ENCODE data around the gene MAG.

The MAG gene

GRCh38 chr19:35314031-35314430, 22.1 kb downstream of the MAG start:
- no peak for TF ChIP-seq EZH2phosphoT487 (IDR thresholded peaks at IDR 0.05; ENCODE audit: low read depth)
- no peak for TF ChIP-seq CTCF (IDR thresholded peaks at IDR 0.05; ENCODE audit: low read depth, low read length)
- peaks cover 17% of the 10 kb centered on the region for H3K4me1 ChIP-seq (ENCODE audit: low read length)
- H3K9ac ChIP-seq (ENCODE audit: low read length), result no peak overlapping the region
- no peaks in the 10 kb centered on the region for H3K36me3 ChIP-seq (replicated peaks; ENCODE audit: low read depth, low read length)
- H4K20me1 ChIP-seq (ENCODE audit: insufficient read depth, low read length), result no peaks in the 10 kb centered on the region
- 0 out of 2 replicates have a peak, but pooled peaks cover 5% of the 10 kb centered on the region for H3K27me3 ChIP-seq (ENCODE audit: low read depth, low read length)
- H3K4me2 ChIP-seq (ENCODE audit: low read length), result no peak overlapping the region
- H3K79me2 ChIP-seq (ENCODE audit: low read length), result no peaks in the 10 kb centered on the region
- no peaks in the 10 kb centered on the region for H3K9me3 ChIP-seq (ENCODE audit: insufficient read depth, low read length)
- no peak overlapping the region for H3K27ac ChIP-seq (ENCODE audit: low read length)
- H2AFZ ChIP-seq (ENCODE audit: low read depth, low read length), result no peak overlapping the region
- H3K4me3 ChIP-seq (ENCODE audit: low read length), result no peak overlapping the region

- Histone ChIP-seq H2AFZ (ENCODE audit: low read depth, low read length) (no peak overlapping the region), H3K36me3 (replicated peaks; ENCODE audit: low read depth, low read length) (no peaks in the 10 kb centered on the region), H4K20me1 (ENCODE audit: insufficient read depth, low read length) (no peaks in the 10 kb centered on the region), H3K27me3 (ENCODE audit: low read depth, low read length) (0 out of 2 replicates have a peak, but pooled peaks cover 5% of the 10 kb centered on the region), H3K4me2 (ENCODE audit: low read length) (no peak overlapping the region), H3K4me3 (ENCODE audit: low read length) (no peak overlapping the region), H3K79me2 (ENCODE audit: low read length) (no peaks in the 10 kb centered on the region), H3K27ac (ENCODE audit: low read length) (no peak overlapping the region), H3K4me1 (ENCODE audit: low read length) (peaks cover 24% of the 10 kb centered on the region), H3K9me3 (ENCODE audit: insufficient read depth, low read length) (no peaks in the 10 kb centered on the region), H3K9ac (ENCODE audit: low read length) (no peak overlapping the region)
- TF ChIP-seq CTCF (IDR thresholded peaks at IDR 0.05; ENCODE audit: low read depth, low read length) (no peak), EZH2phosphoT487 (IDR thresholded peaks at IDR 0.05; ENCODE audit: low read depth) (no peak)
Measured at GRCh38 chr19:35314858-35315470, 23.0 kb downstream of the MAG start.

- Histone ChIP-seq H3K9ac (ENCODE audit: low read length) (no peak overlapping the region), H3K27me3 (ENCODE audit: low read depth, low read length) (0 out of 2 replicates have a peak, but pooled peaks cover 5% of the 10 kb centered on the region), H2AFZ (ENCODE audit: low read depth, low read length) (no peak overlapping the region), H3K4me2 (ENCODE audit: low read length) (no peak overlapping the region), H4K20me1 (ENCODE audit: insufficient read depth, low read length) (no peaks in the 10 kb centered on the region), H3K9me3 (ENCODE audit: insufficient read depth, low read length) (no peaks in the 10 kb centered on the region), H3K27ac (ENCODE audit: low read length) (no peak overlapping the region), H3K79me2 (ENCODE audit: low read length) (no peaks in the 10 kb centered on the region), H3K36me3 (replicated peaks; ENCODE audit: low read depth, low read length) (no peaks in the 10 kb centered on the region), H3K4me1 (ENCODE audit: low read length) (peaks cover 34% of the 10 kb centered on the region), H3K4me3 (ENCODE audit: low read length) (no peak overlapping the region)
- no peak for TF ChIP-seq CTCF (IDR thresholded peaks at IDR 0.05; ENCODE audit: low read depth, low read length)
- TF ChIP-seq EZH2phosphoT487 (IDR thresholded peaks at IDR 0.05; ENCODE audit: low read depth), result no peak
Measured at GRCh38 chr19:35315883-35316282, 23.9 kb downstream of the MAG start.

GRCh38 chr19:35316560-35316959, 24.6 kb downstream of the MAG start:
- H3K27ac ChIP-seq (ENCODE audit: low read length), result no peak overlapping the region
- H3K4me1 ChIP-seq (ENCODE audit: low read length), result peaks cover 35% of the 10 kb centered on the region
- H3K4me3 ChIP-seq (ENCODE audit: low read length), result no peak overlapping the region

More at GRCh38 chr19:35316560-35316959, 24.6 kb downstream of the MAG start:
- no peaks in the 10 kb centered on the region for H3K79me2 ChIP-seq (ENCODE audit: low read length)
- no peak overlapping the region for H3K9ac ChIP-seq (ENCODE audit: low read length)
- H2AFZ ChIP-seq (ENCODE audit: low read depth, low read length), result no peak overlapping the region
- no peak for TF ChIP-seq EZH2phosphoT487 (IDR thresholded peaks at IDR 0.05; ENCODE audit: low read depth)
- no peak for TF ChIP-seq CTCF (IDR thresholded peaks at IDR 0.05; ENCODE audit: low read depth, low read length)
- no peaks in the 10 kb centered on the region for H4K20me1 ChIP-seq (ENCODE audit: insufficient read depth, low read length)
- H3K27me3 ChIP-seq (ENCODE audit: low read depth, low read length), result peaks cover 8% of the 10 kb centered on the region; the same call in 1 of the 2 replicates
- no peaks in the 10 kb centered on the region for H3K9me3 ChIP-seq (ENCODE audit: insufficient read depth, low read length)
- H3K36me3 ChIP-seq (replicated peaks; ENCODE audit: low read depth, low read length), result no peaks in the 10 kb centered on the region
- no peak overlapping the region for H3K4me2 ChIP-seq (ENCODE audit: low read length)

Measured in OCI-LY3 (cell line).